ENCODE results near the gene SEMA4B. TPM values are rescaled to one million over a fixed set of nuclear protein-coding genes. Genes with fewer than 3 reads are reported as not detected.

Gene SEMA4B
- total and polyA plus RNA-seq, 10 of the 15 experiments (the other 5 are each of a cell fraction or from before 2014, with no cell fraction given), result 0.87 to 26.0 (median 9.3) TPM

- TF ChIP-seq, protein P1, sequence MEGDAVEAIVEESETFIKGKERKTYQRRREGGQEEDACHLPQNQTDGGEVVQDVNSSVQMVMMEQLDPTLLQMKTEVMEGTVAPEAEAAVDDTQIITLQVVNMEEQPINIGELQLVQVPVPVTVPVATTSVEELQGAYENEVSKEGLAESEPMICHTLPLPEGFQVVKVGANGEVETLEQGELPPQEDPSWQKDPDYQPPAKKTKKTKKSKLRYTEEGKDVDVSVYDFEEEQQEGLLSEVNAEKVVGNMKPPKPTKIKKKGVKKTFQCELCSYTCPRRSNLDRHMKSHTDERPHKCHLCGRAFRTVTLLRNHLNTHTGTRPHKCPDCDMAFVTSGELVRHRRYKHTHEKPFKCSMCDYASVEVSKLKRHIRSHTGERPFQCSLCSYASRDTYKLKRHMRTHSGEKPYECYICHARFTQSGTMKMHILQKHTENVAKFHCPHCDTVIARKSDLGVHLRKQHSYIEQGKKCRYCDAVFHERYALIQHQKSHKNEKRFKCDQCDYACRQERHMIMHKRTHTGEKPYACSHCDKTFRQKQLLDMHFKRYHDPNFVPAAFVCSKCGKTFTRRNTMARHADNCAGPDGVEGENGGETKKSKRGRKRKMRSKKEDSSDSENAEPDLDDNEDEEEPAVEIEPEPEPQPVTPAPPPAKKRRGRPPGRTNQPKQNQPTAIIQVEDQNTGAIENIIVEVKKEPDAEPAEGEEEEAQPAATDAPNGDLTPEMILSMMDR (IDR thresholded peaks at IDR 0.05 in 2 of 3, conservative IDR thresholded peaks at IDR 0.05 in 1 of 3; ENCODE audit: control insufficient read depth in 2 of 3, extremely low read depth in 1 of 3, insufficient read depth in 1 of 3, low read depth in 3 of 3, low read length in 3 of 3), result no peak
- TF ChIP-seq ZNF622 (IDR thresholded peaks at IDR 0.05), result no peak
- no peak for TF ChIP-seq CREB1 (IDR thresholded peaks at IDR 0.05; ENCODE audit: low read depth)
- TF ChIP-seq, protein P2, sequence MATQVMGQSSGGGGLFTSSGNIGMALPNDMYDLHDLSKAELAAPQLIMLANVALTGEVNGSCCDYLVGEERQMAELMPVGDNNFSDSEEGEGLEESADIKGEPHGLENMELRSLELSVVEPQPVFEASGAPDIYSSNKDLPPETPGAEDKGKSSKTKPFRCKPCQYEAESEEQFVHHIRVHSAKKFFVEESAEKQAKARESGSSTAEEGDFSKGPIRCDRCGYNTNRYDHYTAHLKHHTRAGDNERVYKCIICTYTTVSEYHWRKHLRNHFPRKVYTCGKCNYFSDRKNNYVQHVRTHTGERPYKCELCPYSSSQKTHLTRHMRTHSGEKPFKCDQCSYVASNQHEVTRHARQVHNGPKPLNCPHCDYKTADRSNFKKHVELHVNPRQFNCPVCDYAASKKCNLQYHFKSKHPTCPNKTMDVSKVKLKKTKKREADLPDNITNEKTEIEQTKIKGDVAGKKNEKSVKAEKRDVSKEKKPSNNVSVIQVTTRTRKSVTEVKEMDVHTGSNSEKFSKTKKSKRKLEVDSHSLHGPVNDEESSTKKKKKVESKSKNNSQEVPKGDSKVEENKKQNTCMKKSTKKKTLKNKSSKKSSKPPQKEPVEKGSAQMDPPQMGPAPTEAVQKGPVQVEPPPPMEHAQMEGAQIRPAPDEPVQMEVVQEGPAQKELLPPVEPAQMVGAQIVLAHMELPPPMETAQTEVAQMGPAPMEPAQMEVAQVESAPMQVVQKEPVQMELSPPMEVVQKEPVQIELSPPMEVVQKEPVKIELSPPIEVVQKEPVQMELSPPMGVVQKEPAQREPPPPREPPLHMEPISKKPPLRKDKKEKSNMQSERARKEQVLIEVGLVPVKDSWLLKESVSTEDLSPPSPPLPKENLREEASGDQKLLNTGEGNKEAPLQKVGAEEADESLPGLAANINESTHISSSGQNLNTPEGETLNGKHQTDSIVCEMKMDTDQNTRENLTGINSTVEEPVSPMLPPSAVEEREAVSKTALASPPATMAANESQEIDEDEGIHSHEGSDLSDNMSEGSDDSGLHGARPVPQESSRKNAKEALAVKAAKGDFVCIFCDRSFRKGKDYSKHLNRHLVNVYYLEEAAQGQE (IDR thresholded peaks at IDR 0.05; ENCODE audit: low read depth, low read length), result no peak
- no peak for TF ChIP-seq KLF5 (IDR thresholded peaks at IDR 0.05; ENCODE audit: partially characterized antibody)
- no peak for TF ChIP-seq PML (IDR thresholded peaks at IDR 0.05; ENCODE audit: low read length)
- TF ChIP-seq POU2F2 (IDR thresholded peaks at IDR 0.05; ENCODE audit: borderline replicate concordance, low read depth, low read length), result no peak
- TF ChIP-seq ZBTB40 (IDR thresholded peaks at IDR 0.05; ENCODE audit: borderline replicate concordance), result no peak
- no peak for TF ChIP-seq MEF2B (IDR thresholded peaks at IDR 0.05; ENCODE audit: partially characterized antibody, poor library complexity, severe bottlenecking)
- no peak for TF ChIP-seq SREBF2 (IDR thresholded peaks at IDR 0.05; ENCODE audit: low read length)
- TF ChIP-seq HSF1 (IDR thresholded peaks at IDR 0.05; ENCODE audit: low read depth, low read length), result no peak
- no peak for TF ChIP-seq POLR2AphosphoS2 (IDR thresholded peaks at IDR 0.05; ENCODE audit: low read depth, low read length)
- TF ChIP-seq, protein P3, sequence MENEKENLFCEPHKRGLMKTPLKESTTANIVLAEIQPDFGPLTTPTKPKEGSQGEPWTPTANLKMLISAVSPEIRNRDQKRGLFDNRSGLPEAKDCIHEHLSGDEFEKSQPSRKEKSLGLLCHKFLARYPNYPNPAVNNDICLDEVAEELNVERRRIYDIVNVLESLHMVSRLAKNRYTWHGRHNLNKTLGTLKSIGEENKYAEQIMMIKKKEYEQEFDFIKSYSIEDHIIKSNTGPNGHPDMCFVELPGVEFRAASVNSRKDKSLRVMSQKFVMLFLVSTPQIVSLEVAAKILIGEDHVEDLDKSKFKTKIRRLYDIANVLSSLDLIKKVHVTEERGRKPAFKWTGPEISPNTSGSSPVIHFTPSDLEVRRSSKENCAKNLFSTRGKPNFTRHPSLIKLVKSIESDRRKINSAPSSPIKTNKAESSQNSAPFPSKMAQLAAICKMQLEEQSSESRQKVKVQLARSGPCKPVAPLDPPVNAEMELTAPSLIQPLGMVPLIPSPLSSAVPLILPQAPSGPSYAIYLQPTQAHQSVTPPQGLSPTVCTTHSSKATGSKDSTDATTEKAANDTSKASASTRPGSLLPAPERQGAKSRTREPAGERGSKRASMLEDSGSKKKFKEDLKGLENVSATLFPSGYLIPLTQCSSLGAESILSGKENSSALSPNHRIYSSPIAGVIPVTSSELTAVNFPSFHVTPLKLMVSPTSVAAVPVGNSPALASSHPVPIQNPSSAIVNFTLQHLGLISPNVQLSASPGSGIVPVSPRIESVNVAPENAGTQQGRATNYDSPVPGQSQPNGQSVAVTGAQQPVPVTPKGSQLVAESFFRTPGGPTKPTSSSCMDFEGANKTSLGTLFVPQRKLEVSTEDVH (IDR thresholded peaks at IDR 0.05; ENCODE audit: low read depth, partially characterized antibody), result no peak
- TF ChIP-seq IRF5 (IDR thresholded peaks at IDR 0.05; ENCODE audit: borderline replicate concordance), result no peak
Observed at GRCh38 chr15:90209591-90209990, 8.5 kb downstream of the SEMA4B start (continued).
